ENCODE results near the gene KDM1A.
"Not testable (repeated sequence)": the region's sequence is repeated elsewhere in the genome, so short reads cannot be mapped to it uniquely, and the experiment has no call there.

The KDM1A gene

GRCh38 chr1:23019094-23019862 is at the start of gene KDM1A:
TSS of gene KDM1A (plus strand) at chr1:23019468. CDS start at chr1:23019597, 129 bp downstream.
- DNase-seq (ENCODE audit: low read depth in 1 of 2, low spot score in 1 of 2) = peak; percentile 90 to 95

DNA sequence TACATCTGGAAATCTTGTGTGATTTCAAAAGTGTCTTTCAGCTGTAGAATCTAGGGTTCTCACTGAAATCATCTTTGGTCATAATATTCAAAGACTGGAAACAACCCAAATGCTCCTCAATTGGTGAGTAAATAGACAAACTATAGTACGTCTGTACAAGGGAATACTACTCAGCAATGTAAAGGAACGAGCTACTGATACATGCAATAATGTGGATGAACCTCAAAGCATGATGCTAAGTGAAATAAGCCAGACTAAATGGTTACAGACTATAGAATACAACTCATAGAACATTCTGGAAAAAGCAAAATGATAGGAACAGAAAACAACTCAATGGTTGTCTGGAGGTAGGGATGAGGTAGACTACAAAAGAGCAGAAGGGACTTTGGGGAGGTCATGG is 49.2 kb upstream of the KDM1A start:
- DNase-seq (ENCODE audit: low read depth in 1 of 2, low spot score in 1 of 2) = no peak

GRCh38 chr1:22971161-22971560 is 48.1 kb upstream of the KDM1A start:
- DNase-seq (ENCODE audit: low read depth in 1 of 2, low spot score in 1 of 2) = no peak

- no peak for DNase-seq (ENCODE audit: low read depth in 1 of 2, low spot score in 1 of 2)
These were observed 47.5 kb upstream of the KDM1A start for GRCh38 chr1:22971611-22972405.

GRCh38 chr1:22972760-22973159 is 46.5 kb upstream of the KDM1A start, which contains the start of gene LACTBL1:
TSS of gene LACTBL1 (minus strand) at chr1:22972866. CDS start at chr1:22972316, 550 bp downstream.
- no peak for DNase-seq (ENCODE audit: low read depth in 1 of 2, low spot score in 1 of 2)

- DNase-seq (ENCODE audit: low read depth in 1 of 2, low spot score in 1 of 2) = no peak
These were observed 43.6 kb upstream of the KDM1A start for GRCh38 chr1:22975694-22976093.

- DNase-seq (ENCODE audit: low read depth in 1 of 2, low spot score in 1 of 2) = no peak
These were observed 43.2 kb upstream of the KDM1A start for GRCh38 chr1:22976127-22976460.

DNA sequence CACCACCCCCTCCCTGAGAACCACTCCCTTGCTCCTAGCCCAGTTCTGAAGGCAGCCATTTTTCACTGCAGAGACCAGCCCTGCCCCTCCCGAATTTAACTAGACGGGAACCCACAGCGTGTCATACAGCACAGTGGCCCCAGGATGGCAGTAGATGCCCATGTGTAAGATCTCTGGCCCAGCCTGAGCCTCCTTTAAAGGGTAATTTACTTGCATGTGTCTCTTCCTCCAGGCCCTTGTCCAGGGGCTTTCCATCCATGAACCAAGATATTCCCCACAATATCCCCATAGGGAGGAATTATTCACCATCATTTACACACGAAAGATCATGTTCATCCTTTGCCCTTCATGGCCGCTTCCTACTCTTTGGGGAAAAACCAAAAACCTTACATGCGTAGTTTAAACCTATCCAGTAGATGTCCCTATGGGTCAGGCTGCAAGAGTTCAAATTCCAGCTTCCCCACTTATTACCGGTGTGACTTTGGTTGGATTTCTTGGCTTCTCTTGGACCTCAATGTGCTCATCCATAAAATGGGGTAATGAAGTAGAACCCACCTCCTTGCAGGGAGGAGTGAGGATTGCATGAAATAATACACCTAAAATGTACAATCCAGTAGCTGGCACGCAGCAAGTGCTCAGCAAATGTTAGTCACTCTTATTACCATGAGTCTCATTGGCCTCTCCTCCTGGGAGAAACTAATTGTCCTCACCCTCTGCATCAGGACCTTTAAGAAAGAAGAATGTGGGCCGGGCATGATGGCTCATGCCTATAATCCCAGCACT is 42.6 kb upstream of the KDM1A start:
- peak; percentile 8 to 19 for DNase-seq (ENCODE audit: low read depth in 1 of 2, low spot score in 1 of 2)

DNA sequence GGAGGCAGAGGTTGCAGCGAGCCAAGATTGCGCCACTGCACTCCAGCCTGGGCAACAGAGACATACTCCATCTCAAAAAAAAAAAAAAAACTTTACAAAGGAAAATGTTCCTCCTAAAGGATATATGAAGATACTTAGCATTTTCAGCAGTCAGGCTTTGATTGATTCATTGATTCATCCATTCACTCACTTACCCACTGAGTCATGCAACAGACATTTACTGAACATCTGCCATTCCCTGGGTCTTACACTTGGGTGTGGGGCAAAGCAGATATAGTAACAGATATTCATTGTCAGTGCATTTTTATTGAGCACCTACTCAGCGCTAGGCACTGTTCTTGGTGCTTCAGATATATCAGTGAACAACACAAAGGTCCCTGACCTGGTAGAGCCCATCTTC is 41.0 kb upstream of the KDM1A start:
- DNase-seq (ENCODE audit: low read depth in 1 of 2, low spot score in 1 of 2) = no peak

DNA sequence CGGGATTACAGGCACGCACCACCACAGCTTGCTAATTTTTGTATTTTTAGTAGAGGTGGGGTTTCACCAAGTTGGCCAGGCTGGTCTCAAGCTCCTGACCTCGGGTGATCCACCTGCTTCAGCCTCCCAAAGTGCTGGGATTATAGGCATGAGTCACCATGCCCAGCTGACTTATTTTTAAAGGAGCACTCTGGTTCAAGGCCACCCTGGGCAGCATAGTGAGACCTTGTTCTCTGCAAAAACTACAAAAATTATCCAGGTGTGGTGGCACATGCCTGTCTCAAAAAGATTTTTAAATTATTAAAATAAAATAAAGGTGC is 38.8 kb upstream of the KDM1A start:
- not testable (repeated sequence) for DNase-seq (ENCODE audit: low read depth in 1 of 2, low spot score in 1 of 2)

- DNase-seq (ENCODE audit: low read depth in 1 of 2, low spot score in 1 of 2) = no peak
These were observed 35.3 kb upstream of the KDM1A start for GRCh38 chr1:22983944-22984343.

- not testable (repeated sequence) for DNase-seq (ENCODE audit: low read depth in 1 of 2, low spot score in 1 of 2)
These were observed 26.9 kb upstream of the KDM1A start for GRCh38 chr1:22992384-22992783.

DNA sequence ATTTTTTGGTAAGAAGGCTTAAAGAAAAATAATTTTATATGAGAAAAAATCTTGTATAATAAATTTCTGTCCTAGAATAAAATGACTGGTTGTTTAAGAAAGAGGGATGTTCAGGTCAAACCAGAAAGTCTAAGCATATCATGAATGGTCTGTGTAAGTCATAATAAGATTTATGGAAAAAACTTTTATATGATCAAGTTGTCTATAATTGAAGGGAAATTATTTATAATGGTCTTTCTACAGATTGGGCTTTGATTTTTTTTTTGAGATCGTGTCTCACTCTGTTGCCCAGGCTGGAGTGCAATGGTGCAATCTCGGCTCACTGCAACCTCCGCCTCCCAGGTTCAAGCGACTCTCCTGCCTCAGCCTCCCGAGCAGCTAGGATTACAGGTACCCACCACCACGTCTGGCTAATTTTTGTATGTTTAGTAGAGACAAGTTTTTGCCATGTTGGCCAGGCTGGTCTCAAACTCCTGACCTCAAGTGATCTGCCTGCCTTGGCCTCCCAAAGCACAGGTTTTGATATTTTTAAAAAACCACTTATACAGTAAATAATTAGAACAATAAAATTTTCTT is 26.0 kb upstream of the KDM1A start:
- DNase-seq (ENCODE audit: low read depth in 1 of 2, low spot score in 1 of 2) = not testable (repeated sequence)

- DNase-seq (ENCODE audit: low read depth in 1 of 2, low spot score in 1 of 2) = no peak
These were observed 23.5 kb upstream of the KDM1A start for GRCh38 chr1:22995774-22996173.

DNA sequence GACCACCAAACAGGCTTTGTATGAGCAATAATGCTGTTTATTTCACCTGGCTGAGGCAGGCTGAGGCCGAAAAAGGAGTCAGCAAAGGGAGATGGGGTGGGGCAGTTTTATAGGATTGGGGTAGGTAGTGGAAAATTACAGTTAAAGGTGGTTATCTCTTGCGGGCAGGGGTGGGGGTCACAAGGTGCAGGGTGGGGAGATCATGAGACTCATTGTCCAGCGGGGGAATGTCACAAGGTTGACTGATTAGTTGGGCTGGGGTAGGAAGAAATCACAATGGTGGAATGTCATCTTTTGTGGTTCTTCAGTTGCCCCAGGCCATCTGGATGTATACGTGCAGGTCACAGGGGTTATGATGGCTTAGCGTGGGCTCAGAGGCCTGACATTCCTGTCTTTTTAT is 21.7 kb upstream of the KDM1A start:
- DNase-seq (ENCODE audit: low read depth in 1 of 2, low spot score in 1 of 2) = not testable (repeated sequence)

DNA sequence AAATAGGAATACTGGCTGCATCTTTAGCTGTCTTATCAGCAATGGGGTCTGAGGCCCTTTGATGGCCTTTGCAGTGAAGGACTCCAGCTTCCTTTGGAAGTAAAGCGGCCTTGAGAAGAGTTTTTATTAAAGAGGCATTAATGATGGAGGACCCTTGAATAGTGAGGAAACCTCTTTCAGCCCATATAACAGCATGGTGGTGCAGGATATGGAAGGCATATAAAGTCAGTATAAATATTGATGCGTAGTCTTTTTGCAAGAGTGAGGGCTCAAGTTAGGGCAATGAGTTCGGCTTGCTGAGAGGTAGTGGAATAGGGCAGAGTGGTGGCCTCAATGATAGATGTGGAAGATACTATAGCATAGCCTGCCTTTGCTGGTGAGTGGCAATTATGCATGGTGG is 19.1 kb upstream of the KDM1A start:
- DNase-seq (ENCODE audit: low read depth in 1 of 2, low spot score in 1 of 2) = not testable (repeated sequence)

DNA sequence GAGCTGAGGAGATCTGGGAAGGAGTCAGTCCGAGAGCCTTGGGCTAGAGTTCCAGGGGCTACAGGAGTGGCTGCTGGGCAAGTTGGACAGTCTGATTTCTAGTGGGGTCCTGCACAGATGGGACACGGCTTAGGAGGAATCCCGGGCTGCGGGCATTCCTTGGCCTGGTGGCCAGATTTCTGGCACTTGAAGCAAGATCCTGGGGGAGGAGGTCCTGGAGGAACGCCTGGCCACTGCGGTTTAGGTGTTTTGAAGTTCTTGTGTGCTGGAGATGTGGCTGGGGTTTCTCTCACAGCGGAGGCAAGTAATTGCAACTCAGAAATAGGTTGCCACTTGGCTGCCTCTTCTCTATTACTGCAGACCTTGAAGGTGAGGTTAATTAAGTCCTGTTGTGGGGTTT is 17.1 kb upstream of the KDM1A start:
- DNase-seq (ENCODE audit: low read depth in 1 of 2, low spot score in 1 of 2) = not testable (repeated sequence)

DNA sequence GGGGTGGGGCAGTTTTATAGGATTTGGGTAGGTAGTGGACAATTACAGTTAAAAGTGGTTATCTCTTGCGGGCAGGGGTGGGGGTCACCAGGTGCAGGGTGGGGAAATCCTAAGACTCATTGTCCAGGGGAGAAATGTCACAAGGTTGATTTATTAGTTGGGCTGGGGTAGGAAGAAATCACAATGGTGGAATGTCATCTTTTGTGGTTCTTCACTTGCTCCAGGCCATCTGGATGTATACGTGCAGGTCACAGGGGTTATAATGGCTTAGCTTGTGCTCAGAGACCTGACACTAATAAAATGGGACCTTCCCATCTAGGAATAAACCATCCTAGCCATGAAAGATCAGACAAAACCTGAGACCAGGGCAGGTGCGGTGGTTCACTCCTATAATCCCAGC is 15.2 kb upstream of the KDM1A start:
- DNase-seq (ENCODE audit: low read depth in 1 of 2, low spot score in 1 of 2) = no peak

DNA sequence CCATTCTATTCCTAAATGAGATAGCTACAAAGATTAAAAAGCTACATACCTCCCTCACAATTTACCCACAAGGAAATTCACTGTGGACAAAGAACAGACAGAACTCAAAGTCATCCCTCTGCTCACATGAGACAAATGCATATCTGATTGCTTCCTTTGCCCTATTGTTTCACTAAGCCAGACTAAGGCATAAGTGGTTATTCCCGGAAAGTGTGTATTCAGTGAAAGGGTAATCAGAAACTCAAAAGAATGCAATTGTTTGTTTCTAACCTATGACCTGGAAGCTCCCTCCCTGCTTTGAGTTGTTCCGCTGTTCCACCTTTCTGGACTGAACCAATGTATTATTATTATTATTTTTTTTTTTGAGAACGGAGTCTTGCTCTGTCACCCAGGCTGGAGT is 14.5 kb upstream of the KDM1A start:
- not testable (repeated sequence) for DNase-seq (ENCODE audit: low read depth in 1 of 2, low spot score in 1 of 2)

DNA sequence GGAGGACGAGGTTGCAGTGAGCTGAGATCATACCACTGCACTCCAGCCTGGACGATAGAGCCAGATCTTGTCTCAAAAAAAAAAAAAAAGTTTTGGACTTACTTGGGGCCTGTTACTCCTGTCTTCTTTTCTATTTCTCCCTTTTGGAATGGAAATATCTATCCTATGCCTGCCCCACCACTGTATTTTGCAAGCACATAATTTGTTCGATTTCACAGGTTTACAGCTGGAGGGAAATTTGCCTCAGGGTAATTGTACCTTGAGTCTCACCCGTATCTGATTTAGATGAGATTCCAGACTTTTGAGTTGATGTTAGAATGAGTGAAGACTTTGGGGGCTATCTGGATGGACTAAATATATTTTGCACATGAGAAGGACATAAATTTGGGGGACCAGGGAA is 12.2 kb upstream of the KDM1A start:
- DNase-seq (ENCODE audit: low read depth in 1 of 2, low spot score in 1 of 2) = no peak

GRCh38 chr1:23008901-23009300 is 10.4 kb upstream of the KDM1A start:
- DNase-seq (ENCODE audit: low read depth in 1 of 2, low spot score in 1 of 2) = no peak

Data from stimulated activated CD4-positive, alpha-beta T cell treated with anti-CD3 and anti-CD28 coated beads, Interleukin-15, amount 100 ng/mL, for 1 hour (primary cell).